Skin epidermis (tissue), 12 donors: ENCODE results near the gene SCN1B.
A peak's percentile ranks its signal among the peaks of the same experiment; 100 is the strongest.
"Not testable (repeated sequence)": the region's sequence is repeated elsewhere in the genome, so short reads cannot be mapped to it uniquely, and the experiment has no call there.

ENCODE experiments used
- H3K27ac ChIP-seq, 21 experiments: fragments of 200-600 bp; sonication (generic) in 11 of 21; one replicate each; pipeline ENCODE4 v1.5.0; 2020; ENCODE audit warnings: mild to moderate bottlenecking in 3 of 21, inconsistent platforms in 2 of 21, moderate library complexity in 2 of 21
- H3K4me3 ChIP-seq, 7 experiments: fragments of 200-600 bp; sonication (generic) in 2 of 7; one replicate each; pipeline ENCODE4 v1.5.0; 2020; ENCODE audit warnings: inconsistent platforms in 2 of 7, mild to moderate bottlenecking in 2 of 7, moderate library complexity in 1 of 7

Gene SCN1B

DNA sequence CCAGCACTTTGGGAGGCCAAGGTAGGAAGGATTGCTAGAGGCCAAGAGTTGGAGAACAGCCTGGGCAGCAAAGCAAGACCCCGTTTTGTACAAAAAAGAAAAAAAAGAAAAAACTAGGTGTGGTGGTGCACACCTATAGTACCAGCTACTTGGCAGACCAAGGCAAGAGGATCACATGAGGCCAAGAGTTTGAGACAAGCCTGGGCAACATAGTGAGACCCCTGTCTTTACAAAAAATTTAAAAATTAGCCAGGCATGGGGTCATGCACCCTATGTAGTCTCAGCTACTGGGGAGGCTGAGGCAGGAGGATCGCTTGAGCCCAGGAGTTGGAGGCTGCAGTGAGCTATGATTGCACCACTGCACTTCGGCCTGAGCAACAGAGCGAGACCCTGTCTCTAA, 15.5 kb upstream of the SCN1B start:
- H3K27ac ChIP-seq, result peak overlapping the region in 8 of 21 experiments; percentile 41 to 87 (median 82)
- H3K4me3 ChIP-seq, result not testable (repeated sequence)

DNA sequence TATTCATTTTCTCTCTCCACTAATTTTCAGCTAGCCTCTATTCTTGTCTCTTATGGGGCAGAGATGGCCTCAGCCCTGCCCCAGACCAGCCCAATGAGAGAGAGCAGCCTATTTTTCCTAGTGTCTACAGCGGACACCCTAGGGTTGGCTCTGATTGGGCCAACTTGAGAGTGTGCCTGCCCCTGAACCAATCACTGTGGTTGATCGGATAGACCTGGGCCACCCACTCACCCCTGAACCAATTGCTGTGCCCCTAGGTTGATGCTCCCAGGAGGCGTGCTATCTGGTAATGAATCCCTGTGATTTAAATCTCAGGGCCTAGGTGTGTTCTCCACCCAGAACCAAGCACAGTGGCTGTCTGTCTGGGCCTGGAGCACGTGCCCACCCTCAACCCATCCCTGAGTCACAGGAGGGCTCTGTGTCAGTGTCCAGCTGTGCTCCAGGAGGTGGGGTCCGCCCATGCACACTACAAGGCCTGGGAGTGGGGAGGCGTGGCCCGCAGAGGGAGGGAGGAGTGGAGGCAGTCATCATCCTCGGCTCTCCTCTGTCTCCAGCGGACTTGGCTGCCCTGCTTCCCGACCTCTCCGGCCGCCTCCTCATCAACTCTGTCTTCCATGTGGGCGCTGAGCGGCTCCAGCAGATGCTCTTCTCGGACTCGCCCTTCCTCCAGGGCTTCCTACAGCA, 14.9 kb upstream of the SCN1B start:
- H3K27ac ChIP-seq, result peak overlapping the region in 8 of 21 experiments; percentile 11 to 87 (median 82)
- H3K4me3 ChIP-seq, result no peak overlapping the region

DNA sequence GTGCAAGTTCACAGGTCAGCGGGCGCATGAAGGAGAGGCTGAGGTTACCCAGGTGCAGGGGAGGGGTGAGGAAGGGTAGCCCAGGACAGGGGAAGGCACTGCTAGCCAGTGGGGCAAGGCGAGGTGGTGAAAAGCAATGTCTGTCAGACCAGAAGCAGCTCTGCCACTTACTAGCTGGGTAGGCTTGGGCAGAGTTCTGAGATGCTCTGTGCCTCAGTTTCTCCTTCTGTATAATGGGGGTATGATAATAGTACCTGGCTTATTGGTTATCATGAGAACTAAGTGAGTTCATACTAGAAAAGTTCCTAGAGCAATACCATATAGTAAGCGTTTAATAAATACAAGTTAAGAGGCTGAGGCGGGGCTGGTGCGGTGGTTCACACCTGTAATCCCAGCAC, 14.3 kb upstream of the SCN1B start:
- H3K4me3 ChIP-seq, result no peak overlapping the region

DNA sequence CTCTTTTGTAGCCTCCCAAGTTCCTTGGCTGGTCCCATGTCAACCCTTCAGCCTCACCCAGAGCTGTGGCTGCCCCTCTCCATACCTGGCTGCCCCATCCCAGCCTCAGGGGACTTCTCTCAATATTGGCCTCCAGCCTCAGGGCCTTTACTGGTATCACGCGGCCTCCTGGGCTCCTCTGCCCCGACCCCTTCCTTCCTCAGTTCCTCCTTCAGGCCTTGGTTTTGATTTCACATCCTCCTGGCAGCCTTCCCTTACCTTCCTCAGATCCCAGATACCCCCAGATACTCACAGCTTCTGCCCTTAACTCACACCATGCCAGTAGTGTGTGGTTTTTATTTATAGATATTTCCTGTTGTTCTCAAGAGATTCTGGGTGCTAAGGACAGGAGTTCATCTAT, 12.8 kb upstream of the SCN1B start:
- H3K27ac ChIP-seq, result peak overlapping the region in 2 of 21 experiments; percentile 6 to 14
- no peak overlapping the region for H3K4me3 ChIP-seq

More for the DNA sequence above, 14.3 kb upstream of the SCN1B start:
- H3K27ac ChIP-seq, result peak overlapping the region in 2 of 21 experiments; percentile 82 to 87

DNA sequence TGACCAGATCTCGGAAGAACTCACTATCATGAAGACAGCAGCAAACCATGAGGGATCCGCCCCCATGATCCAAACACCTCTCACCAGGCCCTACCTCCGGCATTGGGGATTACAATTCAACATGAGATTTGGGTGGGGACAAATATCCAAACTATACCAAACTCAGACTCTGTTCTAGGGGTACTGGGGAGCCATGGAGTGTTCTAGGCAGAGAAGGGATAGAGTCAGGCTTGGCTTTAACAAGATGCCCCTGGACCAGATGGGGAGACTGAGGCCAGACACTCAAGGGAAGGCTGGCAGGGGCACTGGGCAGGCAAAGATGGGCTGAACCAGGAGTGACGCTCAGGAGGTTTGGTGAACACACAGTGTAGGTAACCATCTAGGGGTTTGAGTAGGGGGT, 11.9 kb upstream of the SCN1B start:
- H3K4me3 ChIP-seq, result no peak overlapping the region
- H3K27ac ChIP-seq, result peak overlapping the region in 1 of 21 experiments; percentile 37

DNA sequence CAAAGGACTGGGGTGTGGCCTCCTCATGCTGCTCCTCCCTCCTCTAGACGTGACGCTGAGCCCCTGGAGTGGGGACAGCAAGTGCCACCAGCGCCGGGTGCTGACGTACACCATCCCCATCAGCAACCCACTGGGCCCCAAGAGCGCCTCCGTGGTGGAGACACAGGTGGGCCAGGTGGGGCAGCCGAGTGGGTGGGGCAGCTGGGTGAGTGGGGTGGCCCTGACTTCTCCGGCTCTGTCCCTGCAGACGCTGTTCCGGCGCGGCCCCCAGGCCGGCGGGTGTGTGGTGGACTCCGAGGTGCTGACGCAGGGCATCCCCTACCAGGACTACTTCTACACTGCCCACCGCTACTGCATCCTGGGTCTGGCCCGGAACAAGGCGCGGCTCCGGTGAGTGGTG, 11.1 kb upstream of the SCN1B start:
- H3K4me3 ChIP-seq, result no peak overlapping the region
- H3K27ac ChIP-seq, result no peak overlapping the region

DNA sequence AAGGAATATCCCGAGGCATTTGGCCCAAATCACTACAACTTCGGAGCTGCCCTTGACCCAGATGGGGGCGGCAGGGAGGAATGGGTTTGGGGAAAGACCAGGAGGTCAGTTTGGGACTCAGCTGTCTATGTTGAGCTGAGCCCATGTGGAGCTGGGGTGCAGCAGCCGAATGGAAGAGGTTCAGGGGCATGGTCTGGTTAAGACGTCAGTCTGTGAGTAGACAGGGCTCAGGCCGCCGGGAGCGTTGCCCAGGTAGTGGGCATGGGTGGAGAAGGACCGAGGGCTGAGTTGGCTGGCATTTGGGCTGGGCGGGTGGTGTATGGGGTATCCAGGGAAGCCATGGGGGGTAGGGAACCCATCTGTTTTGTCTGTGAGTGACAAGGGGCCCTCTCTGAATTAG, 9.3 kb upstream of the SCN1B start:
- no peak overlapping the region for H3K4me3 ChIP-seq

DNA sequence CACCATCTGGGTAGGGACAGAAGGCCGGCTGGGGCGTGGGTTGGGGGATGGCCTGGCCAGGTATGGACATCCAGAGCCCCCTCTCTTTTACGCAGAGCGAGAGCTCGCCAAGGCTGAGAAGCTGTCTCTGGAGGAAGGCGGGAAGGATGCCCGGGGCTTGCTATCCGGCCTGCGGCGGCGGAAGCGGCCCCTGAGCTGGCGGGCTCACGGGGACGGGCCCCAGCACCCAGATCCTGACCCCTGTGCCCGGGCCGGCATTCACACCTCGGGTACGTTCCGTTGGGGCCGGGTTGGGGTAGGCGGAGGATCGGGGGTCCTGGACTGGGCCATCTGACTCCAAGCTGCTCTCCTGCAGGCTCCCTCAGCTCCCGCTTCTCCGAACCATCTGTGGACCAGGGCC, 8.7 kb upstream of the SCN1B start:
- H3K27ac ChIP-seq, result no peak overlapping the region
- H3K4me3 ChIP-seq, result no peak overlapping the region

More for the DNA sequence above, 9.3 kb upstream of the SCN1B start:
- no peak overlapping the region for H3K27ac ChIP-seq

DNA sequence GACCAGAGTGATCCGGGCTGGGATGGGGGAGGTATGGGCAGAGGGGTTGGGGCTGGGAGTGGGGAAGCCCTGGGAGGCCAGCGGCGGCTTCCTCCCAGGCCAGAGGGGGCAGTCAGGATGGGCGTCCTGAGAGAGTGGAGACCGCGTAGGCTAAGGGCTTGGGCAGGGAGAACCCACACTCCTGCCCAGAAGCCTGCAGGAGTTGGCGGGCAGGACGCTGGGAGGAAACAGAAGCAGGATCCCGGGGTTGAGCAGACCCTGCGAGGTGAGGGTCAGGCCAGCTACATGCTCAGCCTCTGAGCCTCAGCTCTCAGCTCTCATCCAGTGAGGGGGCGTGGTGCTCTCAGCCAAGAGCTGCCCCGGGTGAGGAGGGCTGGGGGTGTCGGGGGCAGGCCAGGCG, 7.8 kb upstream of the SCN1B start:
- Histone ChIP-seq H3K27ac (no peak overlapping the region), H3K4me3 (no peak overlapping the region)

DNA sequence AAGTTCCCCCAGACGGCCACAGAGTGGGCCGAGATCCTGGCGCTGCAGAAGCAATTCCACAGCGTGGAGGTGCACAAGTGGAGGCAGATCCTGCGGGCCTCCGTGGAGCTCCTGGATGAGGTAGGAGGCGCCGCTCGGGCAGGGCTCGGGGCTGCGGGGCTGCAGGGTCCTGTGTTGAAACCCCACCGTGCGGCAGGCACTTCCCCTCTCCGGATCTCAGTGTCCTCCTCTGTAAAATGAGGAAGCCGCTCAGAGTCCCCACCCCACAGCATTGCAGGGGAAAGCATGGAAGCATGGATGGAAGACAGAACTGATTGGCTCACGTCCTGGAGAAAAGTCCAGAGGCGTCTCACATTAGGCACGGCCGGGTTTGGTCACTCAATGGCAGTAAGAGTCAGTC, 6.8 kb upstream of the SCN1B start:
- Histone ChIP-seq H3K27ac (no peak overlapping the region), H3K4me3 (no peak overlapping the region)

DNA sequence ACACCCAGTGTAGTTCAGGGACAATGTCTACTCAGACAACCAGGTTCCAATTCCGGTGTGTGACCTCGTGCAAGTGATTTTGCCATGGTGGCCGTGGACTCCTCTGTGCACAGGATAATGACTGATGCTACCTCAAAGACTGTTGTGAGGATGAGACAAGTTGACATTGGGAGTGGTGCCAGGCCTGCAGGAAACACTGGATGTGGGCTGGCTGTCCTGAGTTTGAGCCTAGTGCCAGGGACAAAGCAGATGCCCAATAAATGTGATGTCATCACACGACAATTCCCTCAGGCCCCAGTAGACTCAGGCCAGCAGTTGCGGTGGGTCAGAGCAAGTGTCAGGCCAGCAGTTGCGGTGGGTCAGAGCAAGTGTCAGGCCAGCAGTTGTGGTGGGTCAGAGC, 6.2 kb upstream of the SCN1B start:
- Histone ChIP-seq H3K4me3 (no peak overlapping the region), H3K27ac (no peak overlapping the region)

DNA sequence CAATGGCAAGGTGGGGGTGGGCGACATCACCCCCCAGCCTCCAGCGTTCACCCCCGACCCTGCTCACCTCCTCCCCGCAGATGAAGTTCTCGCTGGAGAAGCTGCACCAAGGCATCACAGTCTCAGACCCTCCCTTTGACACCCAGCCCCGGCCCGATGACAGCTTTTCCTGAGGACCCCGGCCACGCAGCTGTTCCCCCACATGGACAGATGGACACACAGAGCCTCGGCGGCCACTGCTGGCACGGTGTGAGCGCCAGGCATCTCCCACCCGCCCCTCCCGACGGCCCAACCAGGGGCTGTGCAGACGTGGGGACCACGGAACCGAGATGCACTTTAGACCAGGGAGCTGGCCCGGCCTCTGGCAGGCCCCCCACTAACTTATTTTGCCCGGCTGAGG, 4.3 kb upstream of the SCN1B start:
- no peak overlapping the region for H3K4me3 ChIP-seq
- H3K27ac ChIP-seq, result no peak overlapping the region

DNA sequence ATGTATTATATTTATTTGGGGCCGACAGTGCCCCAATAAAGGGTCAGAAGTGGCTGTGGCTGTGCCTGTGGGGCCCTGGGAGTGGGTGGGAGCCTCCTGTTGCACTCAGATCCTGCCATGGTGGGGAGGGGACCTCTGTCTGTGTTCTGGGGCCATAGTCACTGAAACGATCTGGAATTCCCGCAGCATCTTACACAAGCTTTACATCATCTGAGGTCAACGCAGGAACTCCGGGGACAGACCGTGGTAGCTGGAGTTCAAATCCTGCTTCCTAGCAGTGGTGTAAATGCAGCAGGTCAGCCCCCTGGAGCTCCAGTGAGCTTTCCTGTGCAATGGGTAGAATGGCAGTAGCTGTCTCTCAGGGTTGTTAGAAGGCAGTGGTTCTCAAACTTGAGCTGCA, 3.9 kb upstream of the SCN1B start:
- Histone ChIP-seq H3K4me3 (no peak overlapping the region), H3K27ac (no peak overlapping the region)

DNA sequence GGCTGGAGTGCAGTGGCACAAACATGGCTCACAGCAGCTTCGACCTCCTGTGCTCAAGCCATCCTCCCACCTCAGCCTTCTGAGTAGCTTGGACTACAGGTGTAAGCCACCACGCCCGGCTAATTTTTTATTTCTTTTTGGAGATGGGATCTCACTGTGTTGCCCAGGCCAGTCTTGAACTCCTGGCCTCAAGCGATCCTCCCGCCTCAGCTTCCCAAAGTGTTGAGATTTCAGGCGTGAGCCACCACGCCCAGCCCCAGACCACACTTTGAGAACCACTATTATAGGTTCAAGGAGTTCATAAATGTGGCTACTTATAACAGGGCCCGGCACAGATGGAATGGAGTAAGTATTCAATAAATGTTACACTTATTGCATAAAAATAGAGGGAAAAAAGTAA, 3.3 kb upstream of the SCN1B start:
- no peak overlapping the region for H3K4me3 ChIP-seq
- H3K27ac ChIP-seq, result no peak overlapping the region

DNA sequence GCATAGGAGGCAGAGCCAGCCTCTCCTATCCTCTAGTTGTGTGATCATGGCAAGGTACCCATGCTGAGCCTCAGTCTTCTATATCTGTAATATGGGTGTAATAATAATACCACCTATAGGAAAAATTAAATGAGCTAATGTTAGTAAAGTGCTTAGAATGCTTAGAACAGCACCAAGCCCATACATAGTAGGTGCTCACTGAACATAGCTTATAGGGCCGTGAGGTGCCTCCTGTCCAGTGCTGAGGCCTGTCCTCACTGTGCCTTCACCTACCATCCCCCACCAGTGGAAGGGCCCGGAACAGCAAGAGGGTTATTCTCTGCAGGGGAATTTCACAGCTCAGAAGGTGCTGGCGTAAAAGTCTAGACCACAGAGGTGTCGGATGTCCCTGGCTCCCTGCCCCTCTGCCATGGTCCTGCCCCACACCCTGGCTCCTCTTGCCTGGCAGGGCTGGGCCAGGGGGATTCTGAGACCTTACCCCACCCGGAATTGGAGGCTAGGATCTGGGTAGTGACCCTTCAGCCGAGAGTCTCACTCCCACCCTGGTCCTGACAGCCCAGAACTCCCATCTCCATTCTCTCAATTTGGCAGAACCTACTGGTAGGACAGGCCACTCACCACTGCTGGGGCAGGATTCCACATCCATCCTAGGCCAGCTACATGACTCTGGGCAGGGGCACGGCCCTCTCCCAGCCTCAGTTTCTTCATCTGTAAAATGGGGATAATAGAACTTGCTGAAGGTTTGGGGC, 2.2 kb upstream of the SCN1B start:
- H3K27ac ChIP-seq, result no peak overlapping the region
- no peak overlapping the region for H3K4me3 ChIP-seq

DNA sequence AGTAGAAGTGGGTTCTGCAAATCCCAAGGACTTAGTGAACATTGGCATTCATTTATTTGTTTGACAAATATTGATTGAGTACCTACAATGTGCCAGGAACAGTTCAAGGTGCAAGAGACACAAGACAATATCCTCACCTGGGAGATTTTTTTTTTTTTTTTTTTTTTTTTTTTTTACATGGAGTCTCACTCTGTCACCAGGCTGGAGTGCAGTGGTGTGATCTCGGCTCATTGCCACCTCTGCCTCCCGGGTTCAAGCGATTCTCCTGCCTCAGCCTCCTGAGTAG, 1.7 kb upstream of the SCN1B start:
- H3K4me3 ChIP-seq, H3K27ac ChIP-seq: not testable (repeated sequence)

DNA sequence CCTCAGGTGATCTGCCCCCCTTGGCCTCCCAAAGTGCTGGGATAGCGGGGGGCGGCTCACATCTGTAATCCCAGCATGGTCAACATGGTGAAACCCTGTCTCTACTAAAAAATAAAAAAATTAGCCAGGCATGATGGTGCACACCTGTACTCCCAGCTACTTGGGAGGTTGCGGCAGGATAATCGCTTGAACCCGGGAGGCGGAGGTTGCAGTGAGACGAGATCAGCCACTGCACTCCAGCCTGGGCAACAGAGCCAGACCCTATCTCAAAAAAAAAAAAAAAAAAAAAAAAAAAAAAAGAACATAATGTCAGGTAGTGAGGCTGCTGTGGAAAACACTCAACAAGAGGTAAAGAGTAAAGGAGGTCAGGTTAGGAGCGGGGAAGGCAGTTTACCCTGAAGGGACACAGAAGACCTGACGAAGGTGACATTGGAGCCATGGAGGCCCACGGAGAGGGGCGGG, 964 bp upstream of the SCN1B start:
- not testable (repeated sequence) for H3K27ac ChIP-seq, H3K4me3 ChIP-seq

DNA sequence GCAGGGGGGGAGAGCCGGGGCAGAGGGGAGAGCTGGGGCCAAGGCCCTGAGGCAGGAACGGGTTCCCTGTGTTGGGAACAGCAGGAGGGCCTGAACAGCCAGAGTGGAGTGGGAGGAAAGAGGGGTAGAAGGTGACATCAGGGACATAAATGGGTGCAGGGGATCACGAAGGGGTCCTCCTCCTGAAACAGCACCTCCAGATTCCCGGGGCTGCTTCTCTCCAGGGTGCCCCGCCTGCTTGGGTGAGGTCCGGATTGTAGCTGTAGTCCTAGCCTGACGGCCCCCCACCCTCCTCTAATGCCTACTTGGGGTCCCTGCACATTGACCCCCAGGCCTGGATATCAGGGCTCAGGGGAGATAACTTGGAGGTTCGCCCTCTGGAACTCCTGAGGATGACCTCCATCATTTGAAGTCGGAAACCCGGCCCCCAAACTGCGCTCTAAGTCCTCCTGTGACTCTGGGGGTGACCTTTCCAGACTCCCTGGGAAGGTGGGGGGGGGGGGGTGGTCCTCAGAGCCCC, 473 bp upstream of the SCN1B start:
- Histone ChIP-seq H3K4me3 (peak overlapping the region; percentile 15 to 57 (median 33)), H3K27ac (no peak overlapping the region)

DNA sequence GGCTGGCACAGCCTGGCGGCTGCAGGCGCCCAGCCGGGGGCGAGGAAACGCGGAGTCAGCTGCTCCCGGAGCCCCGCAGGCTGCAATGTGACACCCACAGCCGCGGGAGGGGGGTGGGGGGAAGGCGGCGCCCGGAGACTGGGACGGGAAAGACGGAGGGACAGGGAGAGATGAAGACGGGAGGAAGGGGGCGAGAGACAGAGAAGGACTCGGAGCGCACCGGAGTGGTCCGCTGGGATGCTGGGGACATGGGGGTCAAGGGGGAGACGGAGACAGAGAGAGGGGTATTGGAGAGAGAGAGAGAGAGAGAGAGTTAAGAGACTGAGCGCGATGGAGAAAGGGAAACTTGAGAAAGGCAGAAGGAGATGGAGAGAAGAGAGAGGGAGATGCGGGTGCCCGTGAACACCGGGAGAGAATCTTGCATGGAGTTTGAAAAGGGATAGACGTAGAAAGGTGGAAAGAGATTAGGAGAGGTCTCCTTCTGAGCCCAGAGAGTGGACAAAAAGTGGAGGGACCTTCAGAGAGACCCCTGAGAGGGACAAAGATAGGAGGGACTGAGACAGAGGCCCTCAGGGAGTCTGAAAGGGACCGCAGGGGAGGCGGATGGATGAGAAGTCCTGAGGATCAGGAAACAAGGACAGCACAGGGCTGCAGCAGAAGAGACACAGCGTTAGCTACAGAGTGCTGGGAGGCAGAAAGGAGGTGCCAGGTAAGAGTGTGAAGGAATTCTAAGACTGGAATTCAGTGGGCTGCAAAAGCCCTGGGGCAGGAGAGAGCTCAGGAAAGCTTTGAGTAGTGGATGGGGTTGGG, 1.0 kb downstream of the SCN1B start:
- H3K27ac ChIP-seq, result peak overlapping the region in 4 of 21 experiments; percentile 11 to 55 (median 22)
- H3K4me3 ChIP-seq, result peak overlapping the region; percentile 26 to 57 (median 33)

DNA sequence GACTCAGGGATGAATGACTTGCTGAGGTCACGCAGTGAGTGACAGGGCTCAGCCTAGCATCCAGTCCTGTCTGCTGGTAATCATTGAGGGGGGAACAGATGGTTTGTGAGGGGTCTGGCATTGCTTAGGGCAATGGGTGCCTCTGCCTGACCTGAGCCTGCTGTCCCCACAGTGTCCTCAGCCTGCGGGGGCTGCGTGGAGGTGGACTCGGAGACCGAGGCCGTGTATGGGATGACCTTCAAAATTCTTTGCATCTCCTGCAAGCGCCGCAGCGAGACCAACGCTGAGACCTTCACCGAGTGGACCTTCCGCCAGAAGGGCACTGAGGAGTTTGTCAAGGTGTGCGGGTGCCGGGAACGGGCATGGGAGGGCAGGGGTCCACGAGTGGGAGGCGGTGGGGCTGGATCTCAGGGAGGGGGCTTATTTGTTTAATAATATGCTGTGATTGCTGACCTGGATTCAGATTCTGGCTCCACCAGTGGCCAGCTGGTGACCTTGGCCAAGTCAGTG, 2.1 kb downstream of the SCN1B start:
- Histone ChIP-seq H3K27ac (no peak overlapping the region), H3K4me3 (no peak overlapping the region)
